Measurements from ENCODE around the gene SVEP1.

Gene SVEP1

GRCh38 chr9:110520120-110520701, 59.3 kb downstream of the SVEP1 start:
- no peak for DNase-seq

GRCh38 chr9:110517483-110517882, 62.1 kb downstream of the SVEP1 start:
- DNase-seq, result no peak

- no peak for DNase-seq
Observed at GRCh38 chr9:110514897-110515296, 64.6 kb downstream of the SVEP1 start.

- DNase-seq, result no peak
Observed at GRCh38 chr9:110512817-110513216, 66.7 kb downstream of the SVEP1 start.

GRCh38 chr9:110509792-110510191, 69.7 kb downstream of the SVEP1 start:
- DNase-seq, result no peak

GRCh38 chr9:110502842-110503241, 76.7 kb downstream of the SVEP1 start:
- no peak for DNase-seq

GRCh38 chr9:110499608-110500007, 79.9 kb downstream of the SVEP1 start:
- no peak for DNase-seq

GRCh38 chr9:110487196-110487595, 92.3 kb downstream of the SVEP1 start:
- no peak for DNase-seq

GRCh38 chr9:110486218-110486617, 93.3 kb downstream of the SVEP1 start:
- DNase-seq, result no peak

- no peak for DNase-seq
Observed at GRCh38 chr9:110479481-110479880, 100.1 kb downstream of the SVEP1 start.

- DNase-seq, result no peak
Observed at GRCh38 chr9:110476251-110476650, 103.3 kb downstream of the SVEP1 start.

- DNase-seq, result no peak
Observed at GRCh38 chr9:110472111-110472510, 107.4 kb downstream of the SVEP1 start.

GRCh38 chr9:110468950-110469349, 110.6 kb downstream of the SVEP1 start:
- DNase-seq, result no peak

GRCh38 chr9:110465190-110465589, 114.4 kb downstream of the SVEP1 start:
- DNase-seq, result no peak

GRCh38 chr9:110464321-110464720, 115.2 kb downstream of the SVEP1 start:
- no peak for DNase-seq

GRCh38 chr9:110463499-110463898, 116.0 kb downstream of the SVEP1 start:
- no peak for DNase-seq

- no peak for DNase-seq
Observed at GRCh38 chr9:110457245-110457644, 122.3 kb downstream of the SVEP1 start.

- DNase-seq, result no peak
Observed at GRCh38 chr9:110456681-110457080, 122.9 kb downstream of the SVEP1 start.

GRCh38 chr9:110455860-110456259, 123.7 kb downstream of the SVEP1 start:
- DNase-seq, result no peak

- DNase-seq, result no peak
Observed at GRCh38 chr9:110452227-110452801, 127.2 kb downstream of the SVEP1 start.

- no peak for DNase-seq
Observed at GRCh38 chr9:110451726-110452125, 127.8 kb downstream of the SVEP1 start.

- no peak for DNase-seq
Observed at GRCh38 chr9:110447476-110447875, 132.1 kb downstream of the SVEP1 start.

- no peak for DNase-seq
Observed at GRCh38 chr9:110446171-110446570, 133.4 kb downstream of the SVEP1 start.

GRCh38 chr9:110444911-110445310, 134.6 kb downstream of the SVEP1 start:
- no peak for DNase-seq

GRCh38 chr9:110443866-110444220, 135.7 kb downstream of the SVEP1 start:
- DNase-seq, result no peak
